HG02759 (cell line): Measurements from ENCODE around the gene SPRY1.

Source experiments
- ATAC-seq: cut with Tn5 transposase; IDR thresholded peaks from one replicate; pipeline ENCODE4 v1.9.1; 2021; ENCODE audit warnings: mild to moderate bottlenecking, moderate library complexity; ENCODE audit not compliant: unreplicated experiment

Gene SPRY1

GRCh38 chr4:123379392-123379791, 17.2 kb upstream of the SPRY1 start:
- no peak for ATAC-seq

- ATAC-seq, result no peak
Measured at GRCh38 chr4:123380728-123381716, 15.6 kb upstream of the SPRY1 start.

GRCh38 chr4:123381996-123382395, 14.6 kb upstream of the SPRY1 start:
- ATAC-seq, result no peak

GRCh38 chr4:123383566-123383965, 13.0 kb upstream of the SPRY1 start:
- no peak for ATAC-seq

- no peak for ATAC-seq
Measured at GRCh38 chr4:123386609-123387008, 10.0 kb upstream of the SPRY1 start.

GRCh38 chr4:123390846-123391456, 5.6 kb upstream of the SPRY1 start:
- no peak for ATAC-seq

GRCh38 chr4:123393721-123394120, 2.9 kb upstream of the SPRY1 start:
- no peak for ATAC-seq

- ATAC-seq, result peak; percentile 20
Measured at GRCh38 chr4:123397144-123398065, 810 bp downstream of the SPRY1 start.

GRCh38 chr4:123398066-123398852, 1.7 kb downstream of the SPRY1 start:
- peak; percentile 70 for ATAC-seq

GRCh38 chr4:123398853-123399626, 2.4 kb downstream of the SPRY1 start:
- peak; percentile 32 for ATAC-seq

- no peak for ATAC-seq
Measured at GRCh38 chr4:123399627-123400358, 3.2 kb downstream of the SPRY1 start.

- ATAC-seq, result no peak
Measured at GRCh38 chr4:123401271-123402120, 4.9 kb downstream of the SPRY1 start.

GRCh38 chr4:123402121-123402465, 5.5 kb downstream of the SPRY1 start:
- no peak for ATAC-seq

- no peak for ATAC-seq
Measured at GRCh38 chr4:123403080-123403604, 6.5 kb downstream of the SPRY1 start.

GRCh38 chr4:123404533-123404932, 7.9 kb downstream of the SPRY1 start:
- no peak for ATAC-seq

GRCh38 chr4:123405267-123405865, 8.8 kb downstream of the SPRY1 start:
- no peak for ATAC-seq

- no peak for ATAC-seq
Measured at GRCh38 chr4:123406872-123407271, 10.3 kb downstream of the SPRY1 start.
